ENCODE results near the gene SLC43A1.
"Not testable (repeated sequence)": the region's sequence is repeated elsewhere in the genome, so short reads cannot be mapped to it uniquely, and the experiment has no call there.

SLC43A1 gene

DNA sequence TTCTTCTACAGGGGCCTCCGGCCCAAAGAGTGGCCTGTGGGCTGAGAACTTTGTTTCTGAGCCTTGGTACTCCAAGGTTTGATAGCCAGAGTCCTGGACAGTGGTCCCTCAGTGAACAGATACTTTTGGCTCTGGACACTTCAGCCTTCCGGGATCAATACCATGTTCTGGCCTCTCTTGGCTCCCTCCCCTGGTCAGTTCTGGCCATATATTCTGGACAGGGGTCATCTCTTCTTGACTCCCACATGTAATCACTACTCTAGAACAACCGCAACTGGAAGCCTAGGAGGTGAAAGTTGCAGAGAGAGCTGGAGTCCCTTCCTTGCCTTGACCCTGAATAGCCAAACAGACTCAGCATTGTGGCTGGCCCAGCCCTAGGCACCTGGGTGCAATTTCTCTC, 52.9 kb downstream of the SLC43A1 start:
- FAIRE-seq (no peak), DNase-seq (ENCODE audit: insufficient read length, low spot score) (no peak)

DNA sequence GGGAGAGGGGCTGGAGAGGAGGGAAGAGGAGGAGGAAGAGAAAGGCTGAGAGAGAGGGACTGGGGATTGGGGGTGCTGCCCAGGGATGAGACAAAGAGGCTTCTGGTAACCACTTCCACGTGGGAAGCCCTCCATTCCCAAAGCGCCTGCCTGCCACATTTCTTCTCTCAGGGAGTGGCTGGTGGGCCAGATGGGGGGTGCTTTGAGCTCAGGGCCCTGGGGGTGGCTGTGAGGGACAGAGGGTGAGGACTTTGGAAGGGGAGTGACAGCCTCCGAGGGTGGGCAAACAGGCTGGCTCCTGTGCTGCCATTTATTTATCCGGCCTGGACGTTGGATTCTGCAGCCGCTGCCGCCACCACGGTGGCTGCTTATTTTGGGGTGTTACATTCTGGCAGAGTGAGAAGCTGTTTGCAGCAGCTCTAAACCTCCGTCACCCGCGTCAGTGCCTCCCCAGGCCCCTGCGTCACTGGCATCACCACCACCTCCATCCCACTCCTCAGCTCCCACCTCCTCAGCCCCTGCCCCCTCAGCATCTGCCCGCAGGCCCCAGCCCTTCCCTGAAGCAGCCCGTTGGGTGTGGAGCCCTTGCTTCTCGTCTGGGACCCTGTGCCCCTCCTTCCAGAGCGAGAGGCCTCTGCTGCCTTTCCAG, 53.5 kb downstream of the SLC43A1 start:
- FAIRE-seq (no peak), DNase-seq (ENCODE audit: insufficient read length, low spot score) (no peak)

DNA sequence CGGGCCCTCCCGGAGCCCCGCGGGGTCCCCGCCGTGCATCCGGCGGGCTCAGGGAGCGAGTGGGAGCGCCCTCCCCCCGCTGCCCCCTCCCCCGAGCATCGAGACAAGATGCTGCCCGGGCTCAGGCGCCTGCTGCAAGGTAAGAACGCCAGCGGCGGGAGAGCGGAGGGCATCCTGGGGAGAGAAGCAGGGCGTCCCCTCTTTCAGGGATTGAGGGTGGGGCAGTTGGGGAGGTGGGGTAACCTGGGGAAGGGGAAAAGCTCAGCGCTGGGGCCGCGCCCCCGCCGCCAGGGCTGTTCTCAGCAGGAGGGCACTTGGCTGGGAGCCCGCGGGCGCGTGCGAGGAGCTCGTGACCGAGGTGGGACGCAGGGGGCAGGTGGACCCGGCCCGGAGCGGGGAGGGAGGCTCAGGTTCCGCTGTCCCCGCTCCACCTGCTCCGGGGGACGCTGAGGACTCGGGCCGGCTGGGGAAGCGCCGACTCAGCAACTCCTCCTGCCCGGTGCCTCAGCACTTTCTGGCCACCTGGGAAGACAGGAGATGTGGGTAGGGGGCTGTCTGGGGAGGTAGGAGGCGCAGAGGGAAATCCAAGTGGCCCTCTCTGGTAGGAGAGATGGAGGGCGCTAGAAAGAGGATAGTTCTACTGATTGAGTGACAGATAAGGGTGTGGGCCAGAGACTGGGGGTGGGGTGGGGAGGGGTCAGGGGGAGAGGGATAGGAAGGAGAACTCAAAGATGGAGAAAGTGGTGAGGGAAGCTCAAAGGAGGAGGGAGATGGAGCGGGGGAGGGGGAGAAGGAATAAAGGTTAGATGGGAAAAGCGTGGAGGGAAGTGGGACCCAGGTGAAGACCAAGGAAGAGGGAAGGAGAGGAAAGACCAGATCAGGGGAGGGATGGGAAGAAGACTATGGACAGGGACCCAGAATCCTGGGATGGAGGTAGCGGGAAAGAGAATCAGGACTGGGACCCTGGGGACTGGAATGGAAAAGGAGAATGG, 54.4 kb downstream of the SLC43A1 start:
- FAIRE-seq (no peak), DNase-seq (ENCODE audit: insufficient read length, low spot score) (no peak)

DNA sequence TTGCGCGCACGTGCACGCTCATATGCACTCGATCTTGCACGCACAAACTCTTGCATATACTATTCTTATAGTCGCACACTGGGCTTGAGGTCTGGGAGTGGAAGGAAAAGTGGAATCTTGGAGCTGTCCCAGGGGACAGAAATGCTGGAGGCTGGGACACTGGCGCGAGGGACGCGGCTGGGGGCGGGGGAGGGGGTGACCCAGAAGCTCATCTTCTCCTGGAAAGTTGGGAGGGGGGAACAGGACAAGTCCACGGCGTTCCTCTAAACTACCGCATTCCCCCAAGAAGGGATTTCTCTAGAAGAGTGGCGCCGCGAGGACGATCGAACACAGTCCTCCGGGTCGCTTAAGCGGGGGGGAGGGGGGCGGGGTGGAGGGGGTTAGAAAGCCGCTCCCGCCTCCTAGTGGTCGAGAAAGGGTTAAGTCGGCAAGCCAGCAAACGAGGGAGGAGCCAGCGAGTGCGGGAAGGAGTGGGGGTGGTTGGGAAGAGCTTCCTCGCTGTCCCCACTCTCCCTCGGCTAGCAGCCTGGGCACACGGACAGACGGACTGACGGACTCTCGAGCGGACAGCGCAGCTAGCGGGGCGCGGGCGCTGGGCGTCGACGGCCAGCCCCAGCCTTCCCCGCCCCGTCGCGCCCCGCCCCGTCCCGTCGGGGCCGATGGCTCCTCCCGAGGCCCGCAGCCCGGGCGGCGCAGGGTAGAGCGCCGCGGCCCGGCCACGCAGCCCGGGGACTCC, 55.3 kb downstream of the SLC43A1 start, which contains the start of gene RTN4RL2:
RTN4RL2 (plus strand) TSS at position 507 of the 736 bp plus-strand sequence. CDS start 338 bp downstream, outside the sequence.
- FAIRE-seq (no peak), DNase-seq (ENCODE audit: insufficient read length, low spot score) (peak; percentile 63)

DNA sequence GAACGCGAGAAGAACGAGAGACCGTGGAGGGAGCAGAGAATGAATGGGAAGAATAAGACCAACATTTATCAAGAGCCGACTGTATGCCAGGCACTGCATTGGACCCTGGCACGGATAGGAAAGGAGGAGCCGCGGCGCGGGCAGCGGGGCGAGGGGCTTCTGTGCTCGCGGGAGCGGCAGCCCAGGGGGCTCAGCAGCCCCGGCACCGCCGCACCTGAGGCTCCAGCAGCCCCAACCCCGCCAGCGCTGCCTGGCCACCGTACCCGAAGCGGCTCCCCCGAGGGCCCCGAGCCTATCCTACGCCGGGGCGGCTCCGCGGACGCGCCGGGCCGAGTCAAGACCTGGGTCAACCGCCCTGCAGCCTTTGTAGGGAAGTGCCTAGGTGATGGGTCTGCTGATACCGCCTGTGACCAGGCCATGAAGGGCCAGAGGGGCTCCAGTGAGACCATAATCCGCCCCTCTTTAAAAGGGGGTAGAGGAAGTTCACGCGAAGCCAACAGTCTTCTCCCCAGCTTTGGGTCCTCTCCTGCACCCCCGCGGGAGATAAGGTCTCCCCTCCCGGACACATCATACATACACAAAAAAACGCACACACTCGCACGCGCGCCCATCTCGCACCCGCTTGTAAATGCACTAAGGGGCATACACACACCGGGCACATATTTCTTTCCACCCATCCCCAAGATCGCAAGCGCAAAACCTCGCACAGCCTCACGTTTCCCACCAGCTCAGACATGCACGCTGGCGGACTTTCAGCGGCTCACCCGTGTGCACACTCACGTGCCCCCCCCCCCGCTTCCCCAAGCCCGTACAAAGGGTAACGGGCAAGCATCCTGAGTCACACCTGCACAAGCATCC, 56.1 kb downstream of the SLC43A1 start:
- FAIRE-seq (no peak), DNase-seq (ENCODE audit: insufficient read length, low spot score) (no peak)

DNA sequence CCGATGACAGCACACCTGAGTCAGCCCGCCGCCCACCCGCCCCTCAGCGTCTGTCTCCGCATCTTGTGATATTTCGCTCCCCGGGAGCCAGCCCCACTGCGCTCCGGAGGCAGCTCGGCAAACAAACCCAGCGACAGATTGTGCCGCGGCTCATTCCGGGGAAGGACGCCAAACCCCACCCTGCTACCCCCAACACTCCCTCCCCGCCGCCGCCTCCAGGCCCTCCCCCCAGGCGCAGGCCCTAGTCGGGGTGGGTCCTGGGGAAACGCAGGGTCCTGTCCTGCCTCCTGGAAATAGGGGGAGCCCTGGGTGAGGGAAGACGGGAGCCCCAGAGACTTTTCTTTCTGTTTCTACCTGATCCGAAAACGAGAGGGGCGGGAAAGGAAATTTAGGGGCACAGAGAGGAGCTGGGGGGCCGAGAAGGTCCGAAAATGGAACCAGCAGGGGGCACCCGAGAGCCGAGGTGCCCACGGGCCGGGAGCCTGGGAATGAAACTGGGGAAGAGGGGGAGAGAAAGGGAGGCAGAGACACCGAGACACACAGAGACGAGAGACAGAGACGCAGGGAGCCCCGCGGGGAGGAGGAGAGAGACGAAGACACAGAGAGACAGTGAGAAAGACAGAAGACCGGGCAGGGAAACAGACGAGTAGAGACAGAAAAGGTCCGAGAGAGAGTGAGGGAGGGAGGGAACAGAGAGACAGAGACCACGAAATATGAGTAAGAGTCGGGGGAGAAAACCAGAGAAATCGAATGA, 56.9 kb downstream of the SLC43A1 start:
- FAIRE-seq (no peak), DNase-seq (ENCODE audit: insufficient read length, low spot score) (peak; percentile 54)

DNA sequence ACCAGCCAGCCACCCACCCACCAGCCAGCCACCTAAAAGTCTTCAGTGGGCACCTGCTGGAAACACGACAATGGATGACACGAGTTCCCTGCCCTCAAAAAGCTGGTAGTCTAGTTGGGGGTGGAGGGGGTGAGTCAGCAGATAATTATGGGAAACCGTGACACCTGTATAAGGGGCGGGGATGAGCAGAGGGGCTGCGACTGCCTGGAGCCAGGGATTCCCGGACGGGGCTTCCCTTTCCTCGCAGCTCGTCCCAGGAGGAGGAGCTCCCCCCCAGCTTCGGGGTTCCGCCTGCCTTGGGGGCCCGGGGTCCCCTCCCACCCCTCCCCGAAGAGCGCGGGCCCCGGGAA, 57.5 kb downstream of the SLC43A1 start:
- no peak for DNase-seq (ENCODE audit: insufficient read length, low spot score)
- no peak for FAIRE-seq

DNA sequence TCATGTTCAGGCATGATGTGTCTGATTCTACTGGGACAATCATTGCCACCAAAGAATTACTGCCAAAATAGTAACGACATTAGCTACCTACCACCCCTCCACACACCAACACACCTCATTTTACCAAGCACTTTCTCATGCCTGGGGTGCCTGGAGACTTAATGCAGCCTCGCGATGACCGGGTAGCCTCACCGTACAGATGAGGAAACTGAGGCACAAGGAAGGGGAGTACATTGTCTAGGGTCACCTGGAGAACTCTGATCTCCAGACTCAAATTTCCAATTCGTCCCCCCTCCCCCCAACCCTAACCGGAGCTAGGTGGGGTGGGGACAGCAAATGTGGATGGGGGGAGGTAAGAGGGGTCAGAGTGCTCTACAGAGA, 57.9 kb downstream of the SLC43A1 start:
- DNase-seq (ENCODE audit: insufficient read length, low spot score) (no peak), FAIRE-seq (peak; percentile 66)

DNA sequence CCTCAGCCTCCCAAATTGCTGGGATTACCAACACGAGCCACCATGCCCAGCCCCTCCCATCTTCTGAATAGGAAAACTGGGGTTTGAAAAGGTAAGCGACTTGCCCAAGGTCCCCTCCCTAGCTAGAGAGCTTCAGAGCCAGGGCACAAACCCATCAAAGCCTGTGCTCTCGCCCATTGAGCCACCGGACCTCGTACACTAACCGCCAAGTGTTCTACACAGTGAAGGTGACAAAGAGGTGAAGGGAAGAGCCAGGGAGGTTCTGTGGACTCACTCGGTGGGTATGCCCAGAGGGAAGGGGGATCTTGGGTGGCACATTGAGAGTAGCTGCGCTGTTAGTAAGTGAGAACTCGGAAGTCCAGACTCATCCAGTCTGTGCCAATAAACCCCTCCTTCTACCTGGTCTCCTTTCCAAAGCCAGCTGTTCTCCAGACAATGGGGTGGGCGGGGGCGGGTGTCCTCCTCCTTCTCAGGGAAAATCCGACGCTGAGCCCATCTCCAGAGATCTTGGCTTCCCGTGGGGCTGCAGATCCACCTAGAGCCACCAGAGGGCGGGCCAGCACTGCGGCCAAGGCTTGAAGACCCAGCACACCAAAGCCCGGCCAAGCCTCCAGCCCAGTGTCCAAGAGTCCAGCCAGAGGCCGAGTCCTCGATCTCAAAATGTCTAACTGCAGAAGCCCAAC, 58.4 kb downstream of the SLC43A1 start:
- FAIRE-seq (no peak), DNase-seq (ENCODE audit: insufficient read length, low spot score) (peak; percentile 84)

DNA sequence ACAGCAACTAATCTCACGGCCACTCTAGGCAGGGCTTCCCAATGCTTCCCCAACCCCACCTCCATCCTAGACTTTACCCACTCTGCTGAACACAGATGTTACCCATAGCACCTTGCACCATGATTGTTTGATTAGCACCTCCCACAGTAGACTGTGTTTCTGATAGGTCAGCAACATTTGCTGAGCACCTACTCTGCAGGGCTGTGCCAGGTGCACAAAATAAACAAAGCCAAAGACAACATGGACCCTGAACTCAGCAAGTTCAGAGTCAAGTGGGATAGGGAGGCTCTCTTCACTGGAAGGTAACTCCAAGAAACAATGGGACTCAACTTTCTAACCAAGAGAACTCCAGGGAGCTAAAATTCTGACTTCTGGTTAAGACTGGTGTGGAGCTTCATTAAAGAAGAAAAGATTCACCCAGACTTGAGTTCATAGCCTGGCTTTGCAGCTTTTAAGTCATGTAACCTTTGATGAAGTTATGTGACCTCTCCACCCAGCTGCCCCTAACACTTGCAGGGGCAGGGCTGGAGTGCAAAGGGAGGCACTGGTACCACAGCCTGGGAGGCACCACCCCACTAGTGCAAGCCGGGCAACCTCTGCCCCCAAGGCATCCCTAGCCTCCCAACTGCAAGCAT, 61.8 kb downstream of the SLC43A1 start:
- FAIRE-seq = no peak
- no peak for DNase-seq (ENCODE audit: insufficient read length, low spot score)

DNA sequence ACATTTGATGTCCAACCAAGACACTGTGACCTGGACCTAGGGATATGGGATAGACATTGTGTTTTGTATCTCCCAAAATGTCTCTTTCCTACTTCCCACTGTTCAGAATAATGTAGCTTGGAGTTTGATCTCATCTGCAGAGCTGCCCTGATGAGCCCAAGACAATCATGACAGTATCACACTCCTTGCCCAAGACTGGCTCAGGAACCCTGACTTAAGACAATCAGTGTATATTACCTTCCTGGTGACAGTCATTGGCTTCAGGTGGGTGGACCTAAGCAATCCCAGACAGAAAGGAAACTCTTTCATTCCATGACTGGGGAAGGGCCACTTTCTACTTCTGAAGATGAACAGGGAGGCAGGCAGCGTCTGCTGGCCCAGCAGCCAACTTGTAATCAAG, 69.4 kb downstream of the SLC43A1 start:
- no peak for FAIRE-seq
- no peak for DNase-seq (ENCODE audit: insufficient read length, low spot score)

DNA sequence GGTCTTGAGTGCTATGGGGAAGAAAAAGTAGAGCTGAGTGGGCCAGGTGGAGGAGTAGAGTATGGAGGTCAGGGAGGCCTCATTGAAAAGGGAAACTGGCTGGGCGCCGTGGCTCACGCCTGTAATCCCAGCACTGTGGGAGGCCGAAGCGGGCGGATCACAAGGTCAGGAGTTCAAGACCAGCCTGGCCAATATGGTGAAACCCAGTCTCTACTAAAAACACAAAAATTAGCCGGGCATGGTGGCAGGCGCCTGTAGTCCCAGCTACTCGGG, 70.4 kb downstream of the SLC43A1 start:
- FAIRE-seq; DNase-seq (ENCODE audit: insufficient read length, low spot score): not testable (repeated sequence)

DNA sequence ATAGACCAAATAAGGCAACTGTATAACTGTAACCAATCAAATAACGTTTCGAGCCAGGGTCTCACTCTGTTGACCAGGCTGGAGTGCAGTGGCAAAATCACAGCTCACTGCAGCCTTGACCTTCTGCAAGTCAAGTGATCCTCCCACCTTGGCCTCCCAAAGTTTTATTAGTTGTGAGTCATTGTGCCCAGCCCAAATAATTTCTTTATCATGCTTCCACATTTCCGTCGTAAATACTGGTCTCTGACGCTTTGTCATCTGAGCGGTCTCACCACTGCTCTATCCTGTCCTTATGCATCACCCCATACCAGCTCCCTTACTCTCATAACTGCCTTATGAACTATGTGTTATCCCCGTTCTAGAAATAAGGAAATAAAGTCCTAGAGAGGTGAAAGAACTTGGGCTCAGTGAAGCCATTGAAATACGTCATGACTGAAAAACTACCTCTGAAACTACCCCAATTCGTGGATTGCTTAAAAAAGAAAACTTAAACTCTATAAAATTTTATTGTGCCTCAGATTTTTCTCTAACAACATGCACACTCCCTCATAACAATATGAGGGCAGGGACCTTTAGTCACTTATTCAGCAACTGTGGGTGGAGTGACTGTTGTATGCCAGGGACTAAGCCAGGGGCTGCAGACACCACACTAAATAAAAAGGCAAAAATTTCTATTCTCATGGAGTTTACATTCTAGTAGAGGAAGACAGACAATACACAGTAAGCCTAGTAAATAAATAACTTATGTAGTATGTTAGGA, 71.0 kb downstream of the SLC43A1 start:
- FAIRE-seq = no peak
- DNase-seq (ENCODE audit: insufficient read length, low spot score) = no peak

DNA sequence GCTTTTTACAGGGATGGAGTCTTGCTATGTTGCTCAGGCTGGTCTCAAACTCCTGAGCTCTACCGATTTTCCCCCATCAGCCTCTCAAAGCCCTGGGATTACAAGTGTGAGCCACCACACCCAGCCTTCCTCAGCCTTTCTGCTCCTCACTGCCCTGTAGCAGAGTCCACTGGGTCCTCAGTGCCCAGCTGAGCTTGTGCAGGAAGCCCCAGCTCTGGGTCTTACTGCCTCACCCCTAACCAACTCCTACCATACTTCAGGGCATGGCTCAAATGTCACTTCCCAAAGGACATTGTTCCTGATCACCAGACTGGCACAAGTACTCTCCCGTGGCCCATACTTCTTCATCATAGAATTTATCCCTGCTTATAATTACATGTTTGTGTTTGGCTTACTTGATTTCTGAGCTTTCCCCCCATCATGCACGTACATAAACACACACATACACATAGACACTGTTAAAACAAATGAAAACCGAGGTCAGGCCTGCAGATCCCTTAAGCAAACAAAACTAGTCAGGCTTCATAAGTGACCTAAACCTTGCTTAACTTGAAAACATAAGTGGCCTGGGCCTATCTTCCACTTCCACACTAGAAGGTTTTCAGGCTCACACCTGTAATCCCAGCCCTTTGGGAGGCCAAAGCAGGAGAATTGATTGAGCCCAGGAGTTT, 74.6 kb downstream of the SLC43A1 start:
- DNase-seq (ENCODE audit: insufficient read length, low spot score) = no peak

DNA sequence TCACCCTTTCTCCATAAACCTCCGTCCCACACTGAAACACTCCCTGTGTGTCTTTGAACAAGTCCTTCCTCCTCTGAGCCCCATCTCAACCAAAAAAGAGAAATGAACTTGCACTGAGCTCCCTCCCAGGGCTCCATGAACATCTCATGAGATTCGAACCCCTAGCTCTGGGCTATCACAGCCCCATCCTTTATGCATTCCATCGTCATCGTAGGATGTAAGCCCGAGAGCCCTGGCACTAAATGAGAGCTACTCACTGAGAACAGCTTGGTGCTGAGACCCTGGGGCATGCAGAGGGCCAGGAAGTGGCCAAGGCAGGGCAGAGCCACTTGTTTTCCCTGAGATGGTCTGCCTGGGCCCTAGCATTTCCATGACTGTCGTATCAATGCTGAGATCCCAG, 75.7 kb downstream of the SLC43A1 start:
- DNase-seq (ENCODE audit: insufficient read length, low spot score) (no peak), FAIRE-seq (no peak)

More for the DNA sequence above, 74.6 kb downstream of the SLC43A1 start:
- no peak for FAIRE-seq

DNA sequence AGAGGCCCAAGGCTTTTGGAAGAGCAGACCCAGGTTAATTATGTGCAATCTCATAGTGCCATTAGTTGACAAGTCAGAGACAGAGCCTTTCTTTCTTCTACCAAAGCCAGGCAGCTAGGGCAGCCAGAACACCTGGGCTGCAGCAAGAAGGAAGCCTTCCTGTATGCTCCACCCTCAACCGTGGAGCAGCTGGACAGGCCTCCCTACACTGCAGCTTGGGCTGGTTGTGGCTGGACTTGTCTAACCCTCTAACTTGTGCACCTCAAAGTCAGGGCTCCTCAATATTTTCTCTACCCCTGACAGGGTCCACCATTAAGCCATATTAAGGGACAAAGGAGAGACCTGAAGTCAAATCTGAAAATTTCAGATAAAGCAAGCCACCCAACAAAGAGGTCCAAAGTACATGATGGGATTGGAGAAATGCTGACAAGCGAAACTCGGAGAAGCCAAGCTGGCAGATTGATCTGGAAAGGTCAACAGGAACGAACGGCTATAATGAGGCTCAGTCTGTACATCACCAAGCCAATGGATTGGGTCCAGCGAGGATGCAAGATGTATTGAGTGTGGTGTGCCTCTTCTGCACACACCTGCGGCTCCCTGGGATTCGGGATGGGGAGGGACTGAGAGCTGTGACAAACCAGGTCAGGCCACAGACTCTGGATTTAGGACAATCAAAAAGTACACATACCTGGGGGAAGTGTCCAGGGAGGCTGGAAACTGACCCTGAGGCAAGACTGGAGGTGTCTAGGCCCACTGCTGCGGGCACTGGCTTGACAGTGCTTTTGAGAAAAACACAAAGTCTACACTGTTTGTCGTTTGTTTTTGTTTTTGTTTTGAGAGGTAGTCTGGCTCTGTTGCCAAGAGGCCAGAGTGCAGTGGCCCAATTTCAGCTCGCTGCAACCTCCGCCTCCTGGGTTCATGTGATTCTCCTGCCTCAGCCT, 76.9 kb downstream of the SLC43A1 start:
- FAIRE-seq = no peak
- no peak for DNase-seq (ENCODE audit: insufficient read length, low spot score)
